ENCODE results near the gene ANKRD53.
A peak's percentile ranks its signal among the peaks of the same experiment; 100 is the strongest.

ANKRD53 gene

DNA sequence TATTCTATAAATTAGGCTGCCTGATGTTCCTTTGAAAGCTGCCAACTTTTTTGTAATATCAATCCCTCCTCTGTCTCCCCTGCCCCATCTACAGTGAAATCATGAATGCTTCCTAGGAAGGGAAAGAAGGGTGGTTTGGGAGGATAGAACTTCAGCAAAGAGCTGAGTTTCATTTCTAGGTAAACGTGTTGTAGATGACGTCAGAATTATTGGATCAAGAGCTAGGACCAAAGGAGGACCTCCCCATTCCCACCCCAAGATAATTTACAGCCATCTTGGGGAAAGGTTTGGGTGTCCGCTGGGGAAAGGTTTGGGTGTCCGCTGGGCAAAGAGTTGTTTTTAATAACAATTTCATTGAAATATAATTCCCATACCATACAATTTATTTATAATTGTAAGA lies 11.2 kb upstream of the ANKRD53 start:
- DNase-seq, result peak; percentile 8

GRCh38 chr2:70974592-70974991 lies 3.8 kb upstream of the ANKRD53 start:
- DNase-seq, result peak; percentile 22

DNA sequence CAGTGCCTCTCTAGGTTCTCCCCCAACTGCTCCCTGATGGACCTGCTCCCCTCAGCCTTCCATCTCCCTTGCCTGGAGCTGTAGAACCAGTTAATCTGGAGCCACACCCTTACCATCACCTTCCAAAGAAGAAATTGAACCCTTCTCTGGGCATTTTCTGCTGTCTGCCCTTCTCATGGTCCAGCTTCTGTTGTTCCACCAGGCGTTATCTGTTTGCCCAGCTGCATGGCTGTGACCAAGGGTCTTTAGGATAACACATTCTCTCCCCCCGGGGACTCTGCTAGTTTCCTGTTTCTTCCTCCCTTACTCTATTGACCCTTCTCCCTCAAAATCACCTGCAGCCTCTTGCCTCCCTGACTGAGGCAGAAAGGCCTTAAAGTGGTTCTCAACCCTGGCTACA lies 3.2 kb upstream of the ANKRD53 start:
- DNase-seq, result peak; percentile 28

DNA sequence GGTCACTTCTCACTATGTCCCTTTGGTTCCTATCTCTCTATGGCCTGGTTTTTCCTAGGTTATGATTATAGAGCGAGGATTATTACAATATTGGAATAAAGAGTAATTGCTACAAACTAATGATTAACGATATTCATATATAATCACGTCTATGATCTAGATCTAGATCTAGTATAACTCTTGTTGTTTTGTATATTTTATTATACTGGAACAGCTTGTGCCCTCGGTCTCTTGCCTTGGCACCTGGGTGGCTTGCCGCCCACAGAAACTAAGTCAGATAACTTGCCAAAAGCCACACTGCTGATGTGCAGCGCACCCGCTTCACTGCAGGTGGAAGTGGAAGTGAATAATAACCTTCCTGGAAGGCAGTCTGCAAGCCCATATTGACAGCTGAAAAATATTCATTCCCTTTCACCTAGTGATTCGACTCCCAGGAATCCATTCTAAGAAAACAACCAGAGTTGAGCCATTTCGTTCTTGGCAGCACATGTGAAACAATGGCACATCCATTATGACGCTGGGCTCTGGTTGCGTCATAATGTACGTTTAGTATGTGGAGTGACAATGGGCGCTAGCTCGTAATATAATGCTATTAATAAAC lies 725 bp upstream of the ANKRD53 start:
- peak; percentile 46 for DNase-seq

GRCh38 chr2:70979180-70979488 lies 704 bp downstream of the ANKRD53 start:
- no peak for DNase-seq

GRCh38 chr2:70979626-70980025 lies 1.2 kb downstream of the ANKRD53 start:
- DNase-seq, result peak; percentile 42

- peak; percentile 29 for DNase-seq
Measured at GRCh38 chr2:70981421-70981820, 3.0 kb downstream of the ANKRD53 start.

GRCh38 chr2:70981866-70982810 lies 3.7 kb downstream of the ANKRD53 start:
- peak; percentile 42 for DNase-seq

DNA sequence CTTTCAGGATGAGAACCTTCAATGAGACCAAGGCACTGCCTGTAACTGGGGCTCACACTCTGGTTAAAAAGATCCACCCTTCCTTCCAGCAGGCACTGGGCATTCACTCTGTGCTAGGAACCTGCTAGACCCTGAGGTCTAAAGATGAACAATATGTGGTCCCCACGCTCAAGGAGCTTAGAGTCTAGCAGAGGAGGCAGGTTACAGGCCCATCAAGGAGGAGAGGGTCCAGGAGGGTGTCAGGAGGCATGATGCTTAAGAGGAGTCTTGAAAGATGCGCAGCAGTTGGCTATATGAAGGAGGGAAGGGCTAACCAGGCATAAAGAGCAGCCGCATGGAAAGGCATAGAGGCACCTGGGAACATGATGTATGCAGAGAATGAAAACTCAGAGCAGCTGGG lies 4.5 kb downstream of the ANKRD53 start:
- peak; percentile 23 for DNase-seq

GRCh38 chr2:70983506-70984227 lies 5.2 kb downstream of the ANKRD53 start:
- peak; percentile 13 for DNase-seq

GRCh38 chr2:70984228-70984575 lies 5.8 kb downstream of the ANKRD53 start:
- DNase-seq, result no peak

DNA sequence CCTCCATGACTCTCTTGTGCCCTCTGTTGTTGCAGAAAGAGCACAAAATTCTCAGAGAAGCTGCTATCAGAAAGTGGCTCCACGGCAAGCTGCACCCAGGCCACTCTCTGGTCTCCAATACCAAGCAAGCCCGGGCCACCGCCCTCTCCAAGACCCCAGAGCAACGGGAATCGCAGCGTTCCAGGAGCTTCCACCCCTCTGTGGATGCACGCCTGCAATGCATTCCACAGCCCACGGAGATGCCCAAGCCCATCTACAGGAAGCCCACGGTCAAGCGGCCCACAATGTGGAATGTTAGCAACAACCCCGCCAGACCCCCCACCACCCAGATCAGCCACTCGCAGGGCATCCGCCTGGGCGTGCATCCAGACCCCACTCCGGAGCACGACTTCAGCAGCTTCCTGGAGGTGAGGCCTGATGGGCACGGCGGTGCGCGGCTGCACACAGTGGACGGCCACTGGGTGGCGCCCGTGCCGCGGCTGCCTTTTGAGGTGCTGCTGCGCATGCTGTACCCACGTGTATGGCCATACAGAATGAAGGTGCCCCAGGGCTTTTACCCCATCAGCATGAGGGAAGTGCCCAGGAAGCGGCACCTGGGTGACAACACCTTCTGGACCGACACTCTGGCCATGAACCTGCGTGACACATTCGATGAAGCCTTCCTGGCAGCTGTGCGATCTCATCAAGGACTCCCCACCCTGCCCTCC lies 6.3 kb downstream of the ANKRD53 start:
- peak; percentile 76 for DNase-seq

DNA sequence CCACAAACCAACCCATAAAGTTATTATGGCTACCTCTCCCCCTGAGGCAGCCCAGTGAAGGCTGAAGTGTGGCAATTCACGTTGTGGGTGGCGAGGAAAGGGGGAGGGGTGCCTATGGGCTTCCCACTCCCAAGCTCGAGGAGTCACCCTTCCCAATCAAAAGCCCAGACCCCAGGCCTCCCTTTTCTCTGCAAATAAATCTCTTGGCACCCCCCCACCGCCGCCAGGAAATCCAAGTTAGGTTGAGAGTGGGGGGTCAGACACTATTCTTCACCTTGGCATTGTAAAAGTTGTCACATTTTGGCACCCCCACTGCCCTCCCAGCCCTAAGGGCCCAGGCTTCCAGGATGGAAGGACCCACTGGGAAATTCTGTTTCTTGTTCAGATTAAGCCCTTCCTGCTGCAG lies 6.9 kb downstream of the ANKRD53 start:
- DNase-seq, result no peak

GRCh38 chr2:70985956-70986355 lies 7.5 kb downstream of the ANKRD53 start:
- DNase-seq, result peak; percentile 47

DNA sequence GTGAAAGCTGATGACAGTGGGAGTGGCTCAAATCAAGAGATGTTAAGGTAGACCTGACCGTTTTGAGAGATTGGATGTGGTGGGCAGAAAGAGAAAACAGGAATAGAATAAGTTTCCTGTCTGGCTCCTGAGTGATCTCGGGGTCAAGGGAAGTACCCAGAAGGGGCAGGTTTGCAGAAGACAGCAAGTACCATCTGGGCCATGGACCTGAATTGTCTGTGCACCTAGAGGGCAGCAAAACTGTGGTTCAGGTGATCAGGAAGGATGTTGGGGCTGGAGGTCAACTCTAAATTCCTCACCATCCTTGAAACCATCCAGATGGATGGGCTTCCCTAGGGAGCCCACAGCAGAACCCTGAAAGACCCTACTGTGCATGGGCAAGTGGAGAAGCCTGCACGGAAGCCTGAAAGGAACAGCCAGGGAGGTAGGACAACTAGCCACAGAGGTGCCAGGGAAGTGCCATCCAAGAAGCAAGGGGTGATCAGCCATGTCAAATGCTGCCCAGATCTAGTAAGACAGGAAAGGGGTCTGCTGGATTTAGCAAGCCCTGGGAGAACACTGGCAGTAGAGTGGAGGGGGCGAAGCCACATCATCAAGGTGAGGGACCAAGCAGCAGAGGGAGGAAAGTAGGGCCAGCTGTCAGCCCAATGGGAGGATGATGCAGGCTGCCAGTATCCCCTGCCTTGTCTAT lies 8.2 kb downstream of the ANKRD53 start:
- peak; percentile 31 for DNase-seq

- peak; percentile 17 for DNase-seq
Measured at GRCh38 chr2:70987386-70987785, 9.0 kb downstream of the ANKRD53 start.

DNA sequence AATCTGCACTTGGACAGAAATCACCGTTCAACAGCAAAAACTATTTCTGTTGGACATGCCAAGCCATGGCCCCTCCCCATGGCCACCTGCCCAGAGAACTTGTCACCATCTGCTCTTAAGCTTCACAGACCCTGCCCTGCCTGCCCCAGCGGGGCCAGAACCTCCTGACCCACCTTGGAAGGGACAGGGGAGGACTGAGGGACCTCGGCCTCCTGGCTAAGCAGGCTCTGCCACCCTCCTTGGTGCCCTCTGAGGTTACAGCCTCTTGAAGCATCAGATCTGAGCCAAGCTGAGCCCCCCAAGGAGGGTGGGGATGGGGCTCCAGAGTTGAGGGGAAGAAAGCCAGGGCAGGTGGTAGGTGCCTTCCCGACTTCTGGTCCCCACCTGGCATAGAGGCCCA lies 9.7 kb downstream of the ANKRD53 start:
- peak; percentile 28 for DNase-seq

- DNase-seq, result peak; percentile 26
Measured at GRCh38 chr2:70988726-70989648, 10.6 kb downstream of the ANKRD53 start.

DNA sequence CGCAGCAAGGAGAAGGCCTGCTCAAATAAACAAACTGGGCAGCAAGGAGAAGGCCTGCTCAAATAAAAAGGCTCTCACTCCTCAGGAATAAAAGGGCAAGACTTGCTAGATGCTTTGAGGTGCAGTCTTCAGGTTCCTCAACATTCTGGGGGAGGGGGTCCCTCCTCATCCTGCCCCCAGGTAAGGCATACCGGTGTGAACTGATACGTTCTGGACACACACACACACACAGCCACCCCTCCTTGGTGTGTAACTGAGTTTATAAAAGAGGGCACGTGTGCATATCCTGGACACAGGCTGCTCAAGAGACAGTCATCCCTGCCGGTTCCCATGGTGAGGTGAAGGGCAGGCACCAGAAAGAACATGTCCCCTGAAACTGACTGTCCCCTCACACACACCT lies 11.8 kb downstream of the ANKRD53 start:
- DNase-seq, result peak; percentile 23

DNA sequence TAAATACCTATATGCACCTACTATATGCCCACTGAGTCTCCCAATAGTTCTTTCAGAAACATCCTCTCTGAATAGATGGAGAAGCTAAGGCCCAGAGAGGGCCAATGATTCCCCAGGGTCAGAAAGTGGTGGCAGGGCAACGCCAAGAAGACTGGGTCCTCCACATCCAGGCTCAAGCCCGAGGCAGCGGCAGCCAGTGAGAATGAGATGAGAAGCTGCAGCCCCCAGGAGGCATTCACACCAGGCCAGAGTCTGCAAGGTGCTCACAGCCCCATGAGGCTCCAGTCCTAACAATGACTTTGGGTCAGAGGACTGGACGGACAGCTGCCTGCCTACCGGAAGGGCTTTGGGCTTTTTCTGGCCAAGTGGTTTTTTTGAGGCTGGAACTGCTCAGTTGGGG lies 12.7 kb downstream of the ANKRD53 start:
- no peak for DNase-seq

DNA sequence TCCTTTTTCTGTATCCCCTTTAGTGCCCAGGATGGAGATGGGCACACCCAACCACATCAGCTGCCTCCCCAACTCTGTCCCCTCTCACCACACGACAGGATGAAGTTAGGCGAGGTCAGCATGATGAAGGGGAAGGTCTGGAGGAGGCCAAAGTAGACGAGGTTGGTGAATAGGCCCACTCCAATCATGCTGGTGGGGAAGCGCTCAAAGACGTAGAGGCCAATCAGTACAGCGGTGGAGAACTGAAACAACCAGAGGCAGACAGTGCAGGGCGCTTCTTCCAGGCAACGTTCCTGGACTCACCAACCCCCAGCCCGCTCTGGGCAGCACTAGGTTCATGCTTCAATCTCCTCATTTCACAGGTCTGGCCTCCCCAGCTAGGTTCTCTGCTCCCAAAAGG lies 13.3 kb downstream of the ANKRD53 start:
- no peak for DNase-seq
